KMS-11 (cell line): ENCODE data around the gene FOXP1.

ENCODE experiments used
- H2AFZ ChIP-seq: fragments of 200-600 bp; sonication (generic); 2 replicates; pipeline ENCODE4 v1.6.1; 2016; ENCODE audit warnings: antibody characterized with exemption, mixed run types, low read depth
- H3K27ac ChIP-seq: fragments of 200-600 bp; sonication (generic); 2 replicates; pipeline ENCODE4 v1.6.1; 2016; ENCODE audit warnings: mild to moderate bottlenecking, mixed run types
- H3K27me3 ChIP-seq: fragments of 200-600 bp; sonication (generic); 2 replicates; pipeline ENCODE4 v1.6.1; 2017; ENCODE audit warnings: mild to moderate bottlenecking, low read depth, mixed run types, moderate library complexity; ENCODE audit not compliant: insufficient read depth
- H3K36me3 ChIP-seq: fragments of 200-600 bp; sonication (generic); 2 replicates; pipeline ENCODE4 v1.6.1; 2017; ENCODE audit warnings: mild to moderate bottlenecking, mixed run types; ENCODE audit not compliant: insufficient read depth
- H3K4me1 ChIP-seq: fragments of 200-600 bp; sonication (generic); 2 replicates; pipeline ENCODE4 v1.6.1; 2016; ENCODE audit warnings: mild to moderate bottlenecking, low read depth, mixed run types; ENCODE audit not compliant: poor library complexity, severe bottlenecking
- H3K4me2 ChIP-seq: fragments of 200-600 bp; sonication (generic); 2 replicates; pipeline ENCODE4 v1.7.0; 2016; ENCODE audit warnings: mild to moderate bottlenecking, mixed run types
- H3K4me3 ChIP-seq: fragments of 200-600 bp; sonication (generic); IDR thresholded peaks from 2 replicates; pipeline ENCODE4 v1.6.1; 2017; ENCODE audit warnings: low read depth, low read length, mixed read lengths; ENCODE audit not compliant: insufficient read depth
- H3K79me2 ChIP-seq: fragments of 200-600 bp; sonication (generic); 2 replicates; pipeline ENCODE4 v1.6.1; 2016; ENCODE audit warnings: low read depth, mixed run types; ENCODE audit not compliant: insufficient read depth
- H3K9ac ChIP-seq: fragments of 200-600 bp; sonication (generic); 2 replicates; pipeline ENCODE4 v1.6.1; 2016; ENCODE audit warnings: mild to moderate bottlenecking, mixed run types
- H4K20me1 ChIP-seq: fragments of 200-600 bp; sonication (generic); 2 replicates; pipeline ENCODE4 v1.6.1; 2016; ENCODE audit warnings: mild to moderate bottlenecking, mixed run types; ENCODE audit not compliant: insufficient read depth
- CTCF ChIP-seq: fragments of 200-600 bp; sonication (generic); conservative IDR thresholded peaks from 2 replicates; pipeline ENCODE4 v1.6.1; 2017; ENCODE audit warnings: low read depth, mild to moderate bottlenecking, antibody characterized with exemption, low read length, moderate library complexity, mixed read lengths

The FOXP1 gene

DNA sequence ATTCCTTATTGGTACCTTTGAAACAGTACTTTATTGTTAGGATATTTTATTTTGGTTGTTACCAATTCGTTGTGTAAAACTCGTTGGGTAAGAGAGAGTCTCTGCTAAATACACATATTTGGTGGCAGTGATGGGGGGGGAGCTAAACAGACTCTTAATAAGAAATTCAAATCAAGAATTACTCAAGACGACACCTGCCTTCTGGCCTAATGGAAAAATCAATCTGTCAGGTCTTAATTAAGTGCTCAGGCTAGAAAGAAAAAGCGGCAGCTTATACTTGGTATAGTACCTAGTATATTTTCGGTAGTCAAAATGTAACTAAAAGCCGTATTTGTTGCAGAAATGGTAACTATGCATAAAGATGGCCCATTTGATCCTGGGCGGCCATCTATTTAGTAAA lies 18.2 kb downstream of the FOXP1 start:
- Histone ChIP-seq H2AFZ (no peak overlapping the region), H3K9ac (no peak overlapping the region), H3K27ac (no peak overlapping the region), H3K79me2 (no peaks in the 10 kb centered on the region), H3K4me2 (no peak overlapping the region), H3K4me3 (no peak overlapping the region), H3K4me1 (peaks cover 10% of the 10 kb centered on the region), H3K27me3 (no peaks in the 10 kb centered on the region), H4K20me1 (no peaks in the 10 kb centered on the region), H3K36me3 (no peaks in the 10 kb centered on the region)
- no peak for TF ChIP-seq CTCF

- no peaks in the 10 kb centered on the region for H3K27me3 ChIP-seq
- H3K4me3 ChIP-seq = no peak overlapping the region
- H3K36me3 ChIP-seq = no peaks in the 10 kb centered on the region
- H4K20me1 ChIP-seq = no peaks in the 10 kb centered on the region
- H3K79me2 ChIP-seq = no peaks in the 10 kb centered on the region
- H3K9ac ChIP-seq = no peak overlapping the region
- peaks cover 10% of the 10 kb centered on the region for H3K4me1 ChIP-seq
- no peak overlapping the region for H3K4me2 ChIP-seq
- no peak overlapping the region for H2AFZ ChIP-seq
- H3K27ac ChIP-seq = no peak overlapping the region
- no peak for TF ChIP-seq CTCF
These were observed 19.2 kb downstream of the FOXP1 start for GRCh38 chr3:71564361-71564760.

- no peak overlapping the region for H2AFZ ChIP-seq
- H3K36me3 ChIP-seq = no peaks in the 10 kb centered on the region
- H3K9ac ChIP-seq = no peak overlapping the region
- H4K20me1 ChIP-seq = no peaks in the 10 kb centered on the region
- H3K27me3 ChIP-seq = no peaks in the 10 kb centered on the region
- TF ChIP-seq CTCF = no peak
- no peak overlapping the region for H3K4me3 ChIP-seq
- H3K4me2 ChIP-seq = no peak overlapping the region
- H3K4me1 ChIP-seq = peaks cover 10% of the 10 kb centered on the region
- no peak overlapping the region for H3K27ac ChIP-seq
- no peaks in the 10 kb centered on the region for H3K79me2 ChIP-seq
These were observed 19.7 kb downstream of the FOXP1 start for GRCh38 chr3:71563827-71564226.

GRCh38 chr3:71562938-71563337 lies 20.6 kb downstream of the FOXP1 start:
- Histone ChIP-seq H3K36me3 (no peaks in the 10 kb centered on the region), H3K27ac (no peak overlapping the region), H3K4me2 (no peak overlapping the region), H2AFZ (no peak overlapping the region), H3K4me1 (peaks cover 10% of the 10 kb centered on the region), H3K79me2 (no peaks in the 10 kb centered on the region), H3K9ac (no peak overlapping the region), H3K27me3 (no peaks in the 10 kb centered on the region), H4K20me1 (no peaks in the 10 kb centered on the region), H3K4me3 (no peak overlapping the region)
- TF ChIP-seq CTCF = no peak
